Liver (tissue), 9 donors: ENCODE data around the gene SH3RF3. TPM values are rescaled to one million over a fixed set of nuclear protein-coding genes. Genes with fewer than 3 reads are reported as not detected.

Experiments
- DNase-seq: peaks from one replicate; pipeline ENCODE4 v3.0.0-alpha.2; 2017; ENCODE audit warnings: low spot score
- H3K27ac ChIP-seq, 2 donors: one replicate each; pipeline ENCODE4 v1.7.0; 2013; ENCODE audit warnings: inconsistent platforms in 2 of 2, low read length in 2 of 2, control low read depth in 1 of 2, low read depth in 1 of 2, mild to moderate bottlenecking in 1 of 2
- H3K27me3 ChIP-seq, 4 donors: one replicate each; pipeline versions ENCODE4 v1.6.1 to v1.7.0; 2013; ENCODE audit warnings: low read length in 3 of 4, inconsistent platforms in 1 of 4, mild to moderate bottlenecking in 1 of 4, moderate library complexity in 1 of 4; ENCODE audit not compliant: control insufficient read depth in 4 of 4, insufficient read depth in 4 of 4
- H3K36me3 ChIP-seq, 4 donors: one replicate each; pipeline versions ENCODE4 v1.6.1 to v1.7.0; 2013; ENCODE audit warnings: low read length in 3 of 4, mild to moderate bottlenecking in 3 of 4, low read depth in 1 of 4, moderate library complexity in 1 of 4; ENCODE audit not compliant: control insufficient read depth in 4 of 4, insufficient read depth in 3 of 4
- H3K4me1 ChIP-seq, 4 donors: one replicate each; pipeline versions ENCODE4 v1.6.1 to v1.7.0; 2013; ENCODE audit warnings: low read length in 3 of 4, mild to moderate bottlenecking in 3 of 4, moderate library complexity in 1 of 4; ENCODE audit not compliant: control insufficient read depth in 4 of 4, insufficient read depth in 4 of 4
- H3K4me3 ChIP-seq, 3 donors: one replicate each; pipeline versions ENCODE4 v1.6.1 to v1.7.0; 2013; ENCODE audit warnings: low read length in 3 of 3, control low read depth in 1 of 3, low read depth in 1 of 3, mild to moderate bottlenecking in 1 of 3
- H3K9ac ChIP-seq, 2 donors: one replicate each; pipeline ENCODE4 v1.7.0; 2013; ENCODE audit warnings: low read length in 2 of 2, mild to moderate bottlenecking in 2 of 2, moderate library complexity in 2 of 2, control low read depth in 1 of 2, low read depth in 1 of 2
- H3K9me3 ChIP-seq, 4 donors: one replicate each; pipeline versions ENCODE4 v1.6.1 to v1.7.0; 2013; ENCODE audit warnings: low read length in 3 of 4; ENCODE audit not compliant: control insufficient read depth in 4 of 4
- EGR1 ChIP-seq, 2 donors: IDR thresholded peaks; 2 replicates each; pipeline ENCODE4 v1.6.1; 2016 to 2018; ENCODE audit warnings: antibody characterized with exemption in 2 of 2, low read depth in 2 of 2
- FOXA2 ChIP-seq: IDR thresholded peaks from 2 replicates; pipeline ENCODE4 v1.6.1; 2016; ENCODE audit warnings: antibody characterized with exemption
- GABPA ChIP-seq, 2 donors: IDR thresholded peaks in 1 of 2; conservative IDR thresholded peaks in 1 of 2; 2 replicates each; pipeline ENCODE4 v1.6.1; 2016; ENCODE audit warnings: antibody characterized with exemption in 2 of 2, mild to moderate bottlenecking in 1 of 2, moderate library complexity in 1 of 2
- HNF4G ChIP-seq: IDR thresholded peaks from 2 replicates; pipeline ENCODE4 v1.6.1; 2016; ENCODE audit warnings: antibody characterized with exemption
- JUND ChIP-seq, 2 donors: IDR thresholded peaks; 2 replicates each; pipeline ENCODE4 v1.6.1; 2016; ENCODE audit warnings: antibody characterized with exemption in 2 of 2
- NR2F2 ChIP-seq: IDR thresholded peaks from 2 replicates; pipeline ENCODE4 v1.6.1; 2016; ENCODE audit warnings: antibody characterized with exemption
- RAD21 ChIP-seq, 2 donors: IDR thresholded peaks; 2 replicates each; pipeline ENCODE4 v1.6.1; 2016; ENCODE audit warnings: antibody characterized with exemption in 2 of 2, mild to moderate bottlenecking in 2 of 2
- REST ChIP-seq: IDR thresholded peaks from 2 replicates; pipeline ENCODE4 v1.6.1; 2016; ENCODE audit warnings: antibody characterized with exemption, mild to moderate bottlenecking
- RXRA ChIP-seq, 2 donors: IDR thresholded peaks; 2 replicates each; pipeline ENCODE4 v1.6.1; 2017 to 2018; ENCODE audit warnings: antibody characterized with exemption in 2 of 2, mild to moderate bottlenecking in 1 of 2
- SP1 ChIP-seq: IDR thresholded peaks from 2 replicates; pipeline ENCODE4 v1.6.1; 2018; ENCODE audit warnings: antibody characterized with exemption, mild to moderate bottlenecking
- TAF1 ChIP-seq: conservative IDR thresholded peaks from 2 replicates; pipeline ENCODE4 v1.6.1; 2016; ENCODE audit warnings: antibody characterized with exemption, mild to moderate bottlenecking
- WGBS: extraction: QIAGEN DNeasy Blood & Tissue Kit; methylation state at CpG from one replicate; pipeline ENCODE4 v1.1.7; 2013; 5-methylcytosine and 5-hydroxymethylcytosine counted together
- polyA plus RNA-seq, 2 donors: library from polyadenylated mRNA; stranded (reverse) in 1 of 2; unstranded in 1 of 2; fragments of 200-250 nt in 1 of 2; fragments of >200 nt in 1 of 2; fragmentation: Nextera tagmentation in 1 of 2; extraction: Ambion mirVana in 1 of 2; gene quantifications; one replicate each; pipeline versions ENCODE4 v1.2.1 to v1.2.3, GENCODE V29; 2013 to 2015
- total RNA-seq, 2 donors: library from RNA; depleted of rRNA; stranded (reverse); fragments of >200 nt; gene quantifications; one replicate each; pipeline ENCODE4 v1.2.3, GENCODE V29; 2014
- TF ChIP-seq, protein P1 (sequence below): IDR thresholded peaks from 2 replicates; pipeline ENCODE4 v1.6.1; 2016; ENCODE audit warnings: antibody characterized with exemption
- donor health status: healthy.
- donor health status: healthy.
- donor health status: healthy.
- donor health status: healthy.
- donor health status: healthy.

The SH3RF3 gene
- total and polyA plus RNA-seq, 4 donors = 0.11 to 1.0 (median 0.54) TPM

DNA sequence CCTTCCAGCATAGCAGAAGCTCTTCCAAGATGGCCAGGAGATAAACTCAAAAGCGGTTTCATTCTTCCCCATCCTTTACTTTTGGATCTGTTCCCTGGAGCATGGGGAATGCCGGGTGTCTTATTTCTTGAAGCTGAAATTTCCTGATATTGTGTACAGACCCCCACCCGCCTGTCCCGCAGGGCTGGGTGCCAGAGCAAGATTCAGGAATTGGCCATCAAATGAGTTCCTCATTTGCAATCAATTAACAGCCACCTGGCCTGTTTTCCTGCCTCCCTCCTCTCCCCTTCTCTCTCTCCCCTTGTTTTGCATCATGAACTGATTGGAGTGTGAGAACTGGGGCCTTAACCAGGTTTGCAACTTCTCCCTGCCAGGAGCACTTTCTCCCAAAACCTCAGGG lies 202.1 kb downstream of the SH3RF3 start:
- DNase-seq = no peak
- H3K4me1 ChIP-seq = peaks cover 0 to 3% (median 1%) of the 10 kb centered on the region in 4 donors
- 71% methylated on average over 4 of the region's 4 CpGs for WGBS
- H3K27me3 ChIP-seq = no peaks in the 10 kb centered on the region
- no peak overlapping the region for H3K9ac ChIP-seq
- H3K4me3 ChIP-seq = no peak overlapping the region
- no peak for TF ChIP-seq GABPA (IDR thresholded peaks at IDR 0.05 in 1 of 2, conservative IDR thresholded peaks at IDR 0.05 in 1 of 2)
- no peak for TF ChIP-seq TAF1
- TF ChIP-seq REST = no peak
- no peak for TF ChIP-seq RAD21 (IDR thresholded peaks at IDR 0.05)
- no peak for TF ChIP-seq JUND (IDR thresholded peaks at IDR 0.05)
- TF ChIP-seq EGR1 (IDR thresholded peaks at IDR 0.05; ENCODE audit: low read depth in 2 of 2) = no peak
- TF ChIP-seq, protein P1, sequence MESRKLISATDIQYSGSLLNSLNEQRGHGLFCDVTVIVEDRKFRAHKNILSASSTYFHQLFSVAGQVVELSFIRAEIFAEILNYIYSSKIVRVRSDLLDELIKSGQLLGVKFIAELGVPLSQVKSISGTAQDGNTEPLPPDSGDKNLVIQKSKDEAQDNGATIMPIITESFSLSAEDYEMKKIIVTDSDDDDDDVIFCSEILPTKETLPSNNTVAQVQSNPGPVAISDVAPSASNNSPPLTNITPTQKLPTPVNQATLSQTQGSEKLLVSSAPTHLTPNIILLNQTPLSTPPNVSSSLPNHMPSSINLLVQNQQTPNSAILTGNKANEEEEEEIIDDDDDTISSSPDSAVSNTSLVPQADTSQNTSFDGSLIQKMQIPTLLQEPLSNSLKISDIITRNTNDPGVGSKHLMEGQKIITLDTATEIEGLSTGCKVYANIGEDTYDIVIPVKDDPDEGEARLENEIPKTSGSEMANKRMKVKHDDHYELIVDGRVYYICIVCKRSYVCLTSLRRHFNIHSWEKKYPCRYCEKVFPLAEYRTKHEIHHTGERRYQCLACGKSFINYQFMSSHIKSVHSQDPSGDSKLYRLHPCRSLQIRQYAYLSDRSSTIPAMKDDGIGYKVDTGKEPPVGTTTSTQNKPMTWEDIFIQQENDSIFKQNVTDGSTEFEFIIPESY = no peak
- no peak for TF ChIP-seq NR2F2
- H3K36me3 ChIP-seq = no peaks in the 10 kb centered on the region
- no peak overlapping the region for H3K27ac ChIP-seq
- H3K9me3 ChIP-seq = peaks cover 0 to 3% (median 0%) of the 10 kb centered on the region in 4 donors

GRCh38 chr2:109331896-109332848 lies 203.2 kb downstream of the SH3RF3 start:
- Histone ChIP-seq H3K4me1 (peaks cover 0 to 3% (median 1%) of the 10 kb centered on the region in 4 donors), H3K36me3 (no peaks in the 10 kb centered on the region), H3K4me3 (no peak overlapping the region), H3K27ac (peak overlapping the region in 1 of 2 donors; percentile 4), H3K9me3 (peaks cover 0 to 3% (median 0%) of the 10 kb centered on the region in 4 donors), H3K9ac (no peak overlapping the region), H3K27me3 (no peaks in the 10 kb centered on the region)
- no peak for DNase-seq
- 56% methylated on average over 24 of the region's 24 CpGs for whole genome bisulfite sequencing
- TF ChIP-seq SP1 = no peak
- no peak for TF ChIP-seq RXRA (IDR thresholded peaks at IDR 0.05)
- TF ChIP-seq RAD21 (IDR thresholded peaks at IDR 0.05) = peak in 1 of 2 donors; percentile 32
- peak; percentile 80 to 82 for TF ChIP-seq JUND (IDR thresholded peaks at IDR 0.05)

- Histone ChIP-seq H3K9me3 (peaks cover 0 to 3% (median 0%) of the 10 kb centered on the region in 4 donors), H3K27me3 (no peaks in the 10 kb centered on the region), H3K27ac (no peak overlapping the region), H3K36me3 (no peaks in the 10 kb centered on the region), H3K9ac (no peak overlapping the region), H3K4me3 (no peak overlapping the region), H3K4me1 (peaks cover 0 to 3% (median 1%) of the 10 kb centered on the region in 4 donors)
- no peak for DNase-seq
- no peak for TF ChIP-seq RAD21 (IDR thresholded peaks at IDR 0.05)
- no peak for TF ChIP-seq HNF4G
- TF ChIP-seq NR2F2 = no peak
- TF ChIP-seq FOXA2 = no peak
- 89% methylated on average over 9 of the region's 9 CpGs for WGBS
Measured at GRCh38 chr2:109332880-109333279, 203.9 kb downstream of the SH3RF3 start.
